ENCODE results near the gene UGT3A2. TPM values are rescaled to one million over a fixed set of nuclear protein-coding genes. Genes with fewer than 3 reads are reported as not detected.

The UGT3A2 gene
- total and polyA plus RNA-seq, 4 donors: 0.14 to 0.65 (median 0.18) TPM

DNA sequence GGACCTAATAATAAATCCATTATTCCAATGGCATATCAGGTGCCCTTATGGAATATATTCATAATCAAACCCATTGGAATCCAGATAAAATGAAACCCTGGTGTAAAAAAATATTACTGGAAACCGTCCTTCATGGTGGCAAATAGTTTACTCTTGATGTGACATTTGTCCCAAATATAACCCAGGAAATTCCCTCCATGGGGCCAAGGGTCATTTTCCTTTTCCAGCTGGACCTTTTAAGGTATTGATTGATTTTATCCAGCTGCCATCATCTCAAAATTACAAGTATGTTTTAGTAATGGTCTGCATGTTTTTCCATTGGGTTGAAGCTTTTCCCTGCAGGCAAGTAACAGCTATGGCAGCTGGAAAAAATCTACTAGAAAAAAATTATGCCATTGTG, 67.1 kb downstream of the UGT3A2 start:
- no peaks in the 10 kb centered on the region for H3K36me3 ChIP-seq (ENCODE audit: control insufficient read depth in 4 of 4, insufficient read depth in 3 of 4, low read depth in 1 of 4, low read length in 3 of 4)
- H3K4me3 ChIP-seq (ENCODE audit: low read depth in 1 of 3, low read length in 3 of 3): no peak overlapping the region
- 22% methylated on average over 1 of the region's 1 CpG for WGBS
- H3K27me3 ChIP-seq (ENCODE audit: control insufficient read depth in 4 of 4, insufficient read depth in 4 of 4, low read length in 3 of 4): no peaks in the 10 kb centered on the region
- peak overlapping the region; percentile 55 to 67 for H3K27ac ChIP-seq (ENCODE audit: low read depth in 1 of 2, low read length in 2 of 2)
- no peaks in the 10 kb centered on the region for H3K9me3 ChIP-seq (ENCODE audit: control insufficient read depth in 4 of 4, low read length in 3 of 4)
- DNase-seq (ENCODE audit: low spot score): no peak
- TF ChIP-seq, protein P1, sequence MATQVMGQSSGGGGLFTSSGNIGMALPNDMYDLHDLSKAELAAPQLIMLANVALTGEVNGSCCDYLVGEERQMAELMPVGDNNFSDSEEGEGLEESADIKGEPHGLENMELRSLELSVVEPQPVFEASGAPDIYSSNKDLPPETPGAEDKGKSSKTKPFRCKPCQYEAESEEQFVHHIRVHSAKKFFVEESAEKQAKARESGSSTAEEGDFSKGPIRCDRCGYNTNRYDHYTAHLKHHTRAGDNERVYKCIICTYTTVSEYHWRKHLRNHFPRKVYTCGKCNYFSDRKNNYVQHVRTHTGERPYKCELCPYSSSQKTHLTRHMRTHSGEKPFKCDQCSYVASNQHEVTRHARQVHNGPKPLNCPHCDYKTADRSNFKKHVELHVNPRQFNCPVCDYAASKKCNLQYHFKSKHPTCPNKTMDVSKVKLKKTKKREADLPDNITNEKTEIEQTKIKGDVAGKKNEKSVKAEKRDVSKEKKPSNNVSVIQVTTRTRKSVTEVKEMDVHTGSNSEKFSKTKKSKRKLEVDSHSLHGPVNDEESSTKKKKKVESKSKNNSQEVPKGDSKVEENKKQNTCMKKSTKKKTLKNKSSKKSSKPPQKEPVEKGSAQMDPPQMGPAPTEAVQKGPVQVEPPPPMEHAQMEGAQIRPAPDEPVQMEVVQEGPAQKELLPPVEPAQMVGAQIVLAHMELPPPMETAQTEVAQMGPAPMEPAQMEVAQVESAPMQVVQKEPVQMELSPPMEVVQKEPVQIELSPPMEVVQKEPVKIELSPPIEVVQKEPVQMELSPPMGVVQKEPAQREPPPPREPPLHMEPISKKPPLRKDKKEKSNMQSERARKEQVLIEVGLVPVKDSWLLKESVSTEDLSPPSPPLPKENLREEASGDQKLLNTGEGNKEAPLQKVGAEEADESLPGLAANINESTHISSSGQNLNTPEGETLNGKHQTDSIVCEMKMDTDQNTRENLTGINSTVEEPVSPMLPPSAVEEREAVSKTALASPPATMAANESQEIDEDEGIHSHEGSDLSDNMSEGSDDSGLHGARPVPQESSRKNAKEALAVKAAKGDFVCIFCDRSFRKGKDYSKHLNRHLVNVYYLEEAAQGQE (IDR thresholded peaks at IDR 0.05): peak; percentile 55
- TF ChIP-seq FOXA2 (IDR thresholded peaks at IDR 0.05): no peak
- TF ChIP-seq SP1 (IDR thresholded peaks at IDR 0.05): peak; percentile 89
- TF ChIP-seq RAD21 (IDR thresholded peaks at IDR 0.05): peak in 1 of 2 donors; percentile 28
- no peak for TF ChIP-seq GABPA (IDR thresholded peaks at IDR 0.05 in 1 of 2, conservative IDR thresholded peaks at IDR 0.05 in 1 of 2)
- TF ChIP-seq, protein P2, sequence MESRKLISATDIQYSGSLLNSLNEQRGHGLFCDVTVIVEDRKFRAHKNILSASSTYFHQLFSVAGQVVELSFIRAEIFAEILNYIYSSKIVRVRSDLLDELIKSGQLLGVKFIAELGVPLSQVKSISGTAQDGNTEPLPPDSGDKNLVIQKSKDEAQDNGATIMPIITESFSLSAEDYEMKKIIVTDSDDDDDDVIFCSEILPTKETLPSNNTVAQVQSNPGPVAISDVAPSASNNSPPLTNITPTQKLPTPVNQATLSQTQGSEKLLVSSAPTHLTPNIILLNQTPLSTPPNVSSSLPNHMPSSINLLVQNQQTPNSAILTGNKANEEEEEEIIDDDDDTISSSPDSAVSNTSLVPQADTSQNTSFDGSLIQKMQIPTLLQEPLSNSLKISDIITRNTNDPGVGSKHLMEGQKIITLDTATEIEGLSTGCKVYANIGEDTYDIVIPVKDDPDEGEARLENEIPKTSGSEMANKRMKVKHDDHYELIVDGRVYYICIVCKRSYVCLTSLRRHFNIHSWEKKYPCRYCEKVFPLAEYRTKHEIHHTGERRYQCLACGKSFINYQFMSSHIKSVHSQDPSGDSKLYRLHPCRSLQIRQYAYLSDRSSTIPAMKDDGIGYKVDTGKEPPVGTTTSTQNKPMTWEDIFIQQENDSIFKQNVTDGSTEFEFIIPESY (IDR thresholded peaks at IDR 0.05): no peak
- TF ChIP-seq, protein P3, sequence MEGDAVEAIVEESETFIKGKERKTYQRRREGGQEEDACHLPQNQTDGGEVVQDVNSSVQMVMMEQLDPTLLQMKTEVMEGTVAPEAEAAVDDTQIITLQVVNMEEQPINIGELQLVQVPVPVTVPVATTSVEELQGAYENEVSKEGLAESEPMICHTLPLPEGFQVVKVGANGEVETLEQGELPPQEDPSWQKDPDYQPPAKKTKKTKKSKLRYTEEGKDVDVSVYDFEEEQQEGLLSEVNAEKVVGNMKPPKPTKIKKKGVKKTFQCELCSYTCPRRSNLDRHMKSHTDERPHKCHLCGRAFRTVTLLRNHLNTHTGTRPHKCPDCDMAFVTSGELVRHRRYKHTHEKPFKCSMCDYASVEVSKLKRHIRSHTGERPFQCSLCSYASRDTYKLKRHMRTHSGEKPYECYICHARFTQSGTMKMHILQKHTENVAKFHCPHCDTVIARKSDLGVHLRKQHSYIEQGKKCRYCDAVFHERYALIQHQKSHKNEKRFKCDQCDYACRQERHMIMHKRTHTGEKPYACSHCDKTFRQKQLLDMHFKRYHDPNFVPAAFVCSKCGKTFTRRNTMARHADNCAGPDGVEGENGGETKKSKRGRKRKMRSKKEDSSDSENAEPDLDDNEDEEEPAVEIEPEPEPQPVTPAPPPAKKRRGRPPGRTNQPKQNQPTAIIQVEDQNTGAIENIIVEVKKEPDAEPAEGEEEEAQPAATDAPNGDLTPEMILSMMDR (IDR thresholded peaks at IDR 0.05; ENCODE audit: low read depth, low read length, missing input control): no peak
- TF ChIP-seq, protein P4, sequence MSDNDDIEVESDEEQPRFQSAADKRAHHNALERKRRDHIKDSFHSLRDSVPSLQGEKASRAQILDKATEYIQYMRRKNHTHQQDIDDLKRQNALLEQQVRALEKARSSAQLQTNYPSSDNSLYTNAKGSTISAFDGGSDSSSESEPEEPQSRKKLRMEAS (IDR thresholded peaks at IDR 0.05): peak; percentile 56
- peak; percentile 85 for TF ChIP-seq HNF4A (conservative IDR thresholded peaks at IDR 0.05)
- peak; percentile 89 for TF ChIP-seq YY1 (IDR thresholded peaks at IDR 0.05)
- peak; percentile 38 for TF ChIP-seq NR2F2 (IDR thresholded peaks at IDR 0.05)
- no peak for TF ChIP-seq EGR1 (IDR thresholded peaks at IDR 0.05; ENCODE audit: low read depth in 2 of 2)
- TF ChIP-seq, protein P5, sequence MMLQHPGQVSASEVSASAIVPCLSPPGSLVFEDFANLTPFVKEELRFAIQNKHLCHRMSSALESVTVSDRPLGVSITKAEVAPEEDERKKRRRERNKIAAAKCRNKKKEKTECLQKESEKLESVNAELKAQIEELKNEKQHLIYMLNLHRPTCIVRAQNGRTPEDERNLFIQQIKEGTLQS (IDR thresholded peaks at IDR 0.05): no peak
- peak; percentile 75 to 77 for TF ChIP-seq RXRA (IDR thresholded peaks at IDR 0.05)
- TF ChIP-seq HNF4G (IDR thresholded peaks at IDR 0.05): peak; percentile 67
- TF ChIP-seq JUND (IDR thresholded peaks at IDR 0.05): no peak
- no peak for TF ChIP-seq FOXA1 (IDR thresholded peaks at IDR 0.05)
- TF ChIP-seq TAF1 (conservative IDR thresholded peaks at IDR 0.05): no peak
- peaks cover 6 to 12% (median 10%) of the 10 kb centered on the region in 4 donors for H3K4me1 ChIP-seq (ENCODE audit: control insufficient read depth in 4 of 4, insufficient read depth in 4 of 4, low read length in 3 of 4)
- H3K9ac ChIP-seq (ENCODE audit: low read depth in 1 of 2, low read length in 2 of 2): no peak overlapping the region
